GM18517 (cell line): ENCODE results near the gene PAPOLG.
A peak's percentile ranks its signal among the peaks of the same experiment; 100 is the strongest.

Experiments used
- ATAC-seq: cut with Tn5 transposase; IDR thresholded peaks from one replicate; pipeline ENCODE4 v1.9.1; 2021; ENCODE audit warnings: mild to moderate bottlenecking, moderate library complexity; ENCODE audit not compliant: unreplicated experiment

PAPOLG gene

DNA sequence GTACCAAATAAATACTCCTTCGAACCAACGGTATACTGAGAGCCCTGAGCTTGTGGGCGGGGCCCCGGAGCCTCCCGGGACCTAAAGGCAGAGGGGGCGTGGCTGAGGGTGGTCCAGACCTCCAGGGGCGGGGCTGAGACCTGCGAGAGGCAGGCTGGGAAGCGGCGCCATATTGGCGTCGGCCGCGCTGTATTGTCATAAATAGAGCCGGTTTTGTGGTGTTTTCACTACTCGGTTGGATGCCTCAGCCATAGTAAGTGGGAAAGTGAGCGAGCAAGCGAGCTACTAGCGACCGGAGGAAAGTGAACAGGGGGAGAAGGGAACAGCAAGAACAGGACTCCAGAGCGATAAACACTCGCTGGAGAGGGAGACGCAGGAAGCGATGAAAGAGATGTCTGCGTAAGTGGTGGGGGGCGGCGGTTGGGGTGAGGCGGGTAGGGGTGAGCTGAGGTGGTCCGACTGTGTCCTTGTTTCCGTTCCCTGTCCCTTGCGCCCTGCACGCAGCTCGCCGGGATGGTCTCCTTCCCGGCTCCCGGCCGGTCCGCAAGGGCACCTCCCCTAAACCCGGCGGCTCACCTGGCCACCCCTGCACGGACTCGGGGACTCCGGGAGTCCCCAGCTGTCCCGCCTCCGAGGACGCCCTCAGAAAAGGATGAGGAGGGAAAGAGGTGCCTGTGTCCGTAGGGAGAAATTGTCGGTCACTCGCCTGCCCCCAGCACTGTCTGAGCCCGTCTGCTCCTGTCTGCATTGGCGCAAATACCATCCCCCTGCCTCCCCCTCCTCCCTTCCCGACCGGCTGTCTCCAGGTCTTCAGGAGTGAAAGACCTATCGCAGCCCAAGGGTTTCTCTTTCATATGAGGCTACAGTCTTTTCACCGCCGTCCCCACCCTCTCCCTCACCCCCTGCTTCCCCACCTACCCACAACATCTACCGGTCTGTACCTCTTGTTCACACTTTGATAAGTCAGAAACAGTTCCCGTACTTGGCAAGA, at the start of gene PAPOLG:
Gene PAPOLG, plus strand, starts transcription at position 172 of the 991 bp plus-strand sequence. Its CDS starts 211 bp downstream, at position 383.
- ATAC-seq: peak; percentile 99

DNA sequence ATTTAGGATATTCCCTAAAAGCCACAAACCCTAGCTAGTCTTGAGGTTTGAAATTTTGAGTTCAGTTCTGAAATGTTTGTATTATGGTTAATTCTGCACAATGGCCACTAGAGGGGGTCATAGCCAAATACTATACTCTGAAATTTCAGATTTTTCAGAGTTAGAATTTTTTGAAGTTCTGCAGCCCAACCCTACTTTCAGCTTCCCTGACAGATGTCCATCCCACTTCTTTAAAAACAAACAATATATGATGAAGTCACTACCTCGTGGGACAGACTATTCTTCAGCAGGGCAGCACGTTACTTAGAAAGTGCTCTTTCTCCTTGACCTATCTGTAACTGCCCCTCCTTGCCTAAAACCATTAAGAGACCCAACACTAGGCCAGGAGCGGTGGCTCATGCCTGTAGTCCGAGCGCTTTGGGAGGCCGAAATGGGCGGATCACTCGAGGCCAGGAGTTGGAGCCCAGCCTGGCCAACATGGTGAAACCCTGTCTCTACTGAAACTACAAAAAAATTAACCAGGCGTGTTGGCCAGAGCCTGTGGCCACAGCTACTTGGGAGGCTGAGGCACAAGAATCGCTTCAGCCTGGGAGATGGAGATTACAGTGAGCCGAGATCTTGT, 48.2 kb upstream of the PAPOLG start:
- ATAC-seq: no peak

DNA sequence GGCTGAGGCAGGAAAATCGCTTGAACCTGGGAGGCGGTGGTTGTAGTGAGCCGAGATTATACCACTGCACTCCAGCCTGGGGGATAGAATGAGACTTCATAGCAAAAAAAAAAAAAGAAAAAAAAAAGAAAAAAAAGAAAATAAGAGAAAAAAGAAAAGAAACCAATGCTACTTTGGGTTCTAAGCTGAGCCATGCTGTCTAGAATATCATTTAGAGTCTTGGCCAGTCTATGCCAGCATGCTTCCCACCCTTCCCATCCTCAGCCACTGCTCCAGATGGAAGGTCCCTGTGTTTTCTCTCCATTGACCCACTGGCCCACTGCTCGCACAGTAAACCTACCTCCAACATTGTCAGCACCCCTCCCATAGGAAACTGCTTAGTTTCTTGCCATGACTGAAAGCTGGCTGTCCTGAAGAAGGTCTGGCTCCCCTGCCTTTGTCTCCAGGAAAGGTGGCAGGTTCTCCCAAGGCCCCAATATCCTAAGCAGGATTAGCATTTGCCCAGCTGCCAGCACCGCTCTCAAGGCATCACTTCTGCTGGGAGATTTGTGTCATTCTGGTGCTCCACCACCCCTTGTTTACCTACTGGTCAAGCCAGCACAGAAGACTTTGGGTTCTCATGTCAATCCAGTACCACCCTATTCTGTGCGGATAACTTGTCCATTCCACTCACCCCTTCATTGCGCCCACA, 47.3 kb upstream of the PAPOLG start:
- no peak for ATAC-seq

DNA sequence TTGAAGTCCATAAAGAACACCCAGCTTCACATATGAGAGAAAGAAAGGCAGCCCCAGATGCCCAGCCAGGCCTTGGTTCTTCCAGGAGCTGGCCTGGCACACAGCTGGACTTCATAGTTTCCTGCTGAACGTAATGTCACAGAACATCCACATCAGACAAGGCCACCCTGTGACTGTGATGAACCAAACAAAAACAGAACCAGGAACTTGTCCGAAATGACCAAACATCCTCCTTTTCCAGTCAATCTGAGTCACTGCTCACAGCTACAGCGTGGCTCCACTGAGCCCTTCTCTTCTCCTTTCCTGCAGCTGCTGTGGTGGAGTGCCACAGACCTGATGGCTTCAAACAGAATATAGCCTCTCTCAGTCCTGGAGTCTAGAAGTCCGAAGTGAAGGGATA, 45.4 kb upstream of the PAPOLG start:
- no peak for ATAC-seq

DNA sequence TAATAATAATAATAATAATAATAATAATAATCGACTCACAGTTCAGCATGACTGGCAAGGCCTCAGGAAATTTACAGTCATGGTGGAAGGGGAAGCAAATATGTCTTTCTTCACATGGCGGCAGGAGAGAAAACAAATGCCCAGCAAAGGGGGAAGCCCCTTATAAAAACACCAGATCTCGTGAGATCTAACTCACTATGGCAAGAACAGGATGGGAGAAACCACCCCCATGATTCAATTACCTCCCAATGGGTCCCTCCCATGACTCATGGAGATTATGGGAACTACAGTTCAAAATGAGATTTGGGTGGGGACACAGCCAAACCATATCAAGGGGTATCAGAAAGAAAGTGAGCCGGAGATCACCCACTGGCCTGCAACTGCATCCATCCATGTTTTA, 40.5 kb upstream of the PAPOLG start:
- ATAC-seq: no peak

DNA sequence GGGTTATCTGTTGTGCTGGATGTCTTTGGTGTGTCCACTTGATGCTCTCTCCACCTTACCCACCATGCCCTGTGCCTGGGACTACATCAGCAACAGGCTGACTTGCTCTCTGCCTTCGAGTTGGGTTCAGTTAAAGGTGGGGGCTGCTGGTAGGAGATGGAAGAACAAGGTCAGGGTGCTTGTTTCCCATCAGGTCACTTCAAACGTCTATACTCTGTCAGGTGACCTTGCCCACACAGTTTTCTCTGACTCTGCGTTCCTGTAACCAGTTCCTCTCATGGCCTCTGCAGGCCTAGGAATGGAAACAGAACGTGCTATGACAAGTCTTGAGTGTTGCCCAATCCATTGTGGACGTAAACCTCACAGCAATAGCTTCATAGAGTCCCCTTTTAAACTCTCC, 38.4 kb upstream of the PAPOLG start:
- ATAC-seq: no peak

DNA sequence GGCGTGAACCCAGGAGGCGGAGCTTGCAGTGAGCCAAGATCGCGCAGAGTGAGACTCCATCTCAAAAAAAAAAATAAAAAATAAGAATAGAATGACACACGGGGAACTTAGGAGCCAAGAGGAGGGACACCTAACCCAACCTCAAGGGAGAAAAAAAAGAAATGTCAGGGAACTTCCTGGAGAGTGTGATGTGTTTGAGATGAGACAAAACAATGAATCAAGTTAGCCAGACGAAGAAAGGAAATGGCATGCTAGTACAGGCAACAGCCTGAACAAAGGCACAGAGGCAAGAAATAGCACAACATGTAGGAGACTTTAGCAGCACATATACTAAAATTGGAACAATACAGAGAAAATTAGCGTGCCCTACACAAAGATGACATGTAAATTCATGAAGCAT, 36.7 kb upstream of the PAPOLG start:
- ATAC-seq: no peak

DNA sequence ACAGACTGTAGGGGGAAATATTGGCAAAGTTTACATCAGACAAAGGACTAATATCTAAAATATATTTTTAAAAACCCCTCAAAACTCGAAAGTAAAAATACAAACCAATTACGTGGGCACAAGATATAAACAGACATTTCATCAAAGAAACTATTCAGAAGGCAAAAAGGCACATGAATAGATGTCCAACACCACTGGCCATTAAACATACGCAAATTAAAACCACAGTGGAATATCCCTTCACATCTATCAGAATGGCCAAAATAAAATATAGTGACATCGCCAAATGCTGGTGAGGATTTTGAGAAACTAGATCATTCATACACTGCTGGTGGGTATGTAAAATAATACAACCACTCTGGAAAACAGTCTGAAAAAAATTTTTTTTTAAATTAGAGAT, 30.6 kb upstream of the PAPOLG start:
- ATAC-seq: no peak

DNA sequence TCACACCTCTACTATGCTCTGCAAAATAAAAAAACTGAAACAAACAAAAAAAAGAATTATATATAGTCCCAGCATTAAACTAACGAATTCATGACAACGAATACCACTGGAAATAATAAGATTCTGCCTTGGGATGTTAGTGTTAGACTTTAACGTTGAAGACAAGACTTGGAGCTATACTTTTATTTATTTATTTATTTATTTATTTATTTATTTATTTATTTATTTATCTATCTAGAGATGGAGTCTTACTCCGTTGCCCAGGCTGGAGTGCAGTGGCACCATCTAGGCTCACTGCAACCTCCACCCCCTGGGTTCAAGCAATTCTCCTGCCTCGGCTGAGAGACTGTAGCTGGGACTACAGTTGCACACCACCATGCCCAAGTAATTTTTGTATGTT, 27.2 kb upstream of the PAPOLG start:
- ATAC-seq: no peak

DNA sequence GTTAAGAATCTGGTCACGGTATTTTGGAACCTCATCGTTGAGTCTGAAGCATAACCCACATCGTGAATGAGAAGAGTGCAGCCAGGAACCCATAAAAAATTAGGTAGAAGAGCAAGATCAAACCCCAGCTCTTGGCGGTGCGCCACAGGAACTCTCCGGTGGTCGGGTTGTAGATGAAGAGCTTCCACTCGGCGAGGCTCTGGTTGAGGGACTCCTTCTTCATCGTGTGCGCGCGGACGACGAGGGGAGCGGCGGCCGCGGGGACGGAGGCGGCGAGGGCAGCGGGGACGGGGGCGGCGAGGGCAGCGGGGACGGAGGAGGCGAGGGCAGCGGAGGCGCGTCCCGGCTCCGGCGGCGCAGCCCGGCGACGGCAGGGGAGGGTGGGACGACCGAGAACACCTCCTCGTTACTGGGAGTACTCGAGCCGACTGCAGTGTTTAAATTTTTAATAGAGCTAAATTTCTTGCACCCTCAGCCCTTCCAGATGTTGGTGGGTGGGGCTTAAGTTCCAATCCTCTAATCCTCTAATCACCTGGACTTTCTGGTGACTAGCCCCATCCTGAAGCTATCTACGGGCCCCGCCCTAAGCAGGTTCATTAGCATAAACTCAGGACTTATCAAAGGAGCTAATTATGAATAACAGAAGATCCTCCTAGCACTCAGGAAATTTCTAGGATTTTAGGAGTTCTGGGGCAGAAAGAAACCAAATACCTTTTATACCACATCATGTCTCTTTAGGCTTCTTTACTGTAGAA, 20.4 kb upstream of the PAPOLG start:
- no peak for ATAC-seq

DNA sequence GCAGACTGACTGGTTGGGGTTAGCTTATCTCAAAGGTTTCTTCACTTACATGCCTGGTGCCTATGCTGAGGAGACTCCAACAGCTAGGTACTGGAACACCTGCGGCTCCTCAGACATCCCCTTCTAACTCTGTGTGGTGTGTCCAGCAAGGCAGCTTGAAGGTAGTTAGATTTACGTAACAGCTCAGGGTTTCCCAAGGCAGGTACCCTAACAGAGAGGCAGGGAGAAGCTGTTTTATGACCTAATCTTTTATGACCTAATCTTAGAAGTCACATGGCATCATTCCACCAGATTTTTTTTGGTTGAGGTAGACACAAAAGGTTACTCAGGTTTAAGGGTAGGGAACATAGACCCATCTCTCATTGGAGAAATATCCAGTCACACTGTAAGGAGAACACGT, 17.4 kb upstream of the PAPOLG start:
- ATAC-seq: no peak

DNA sequence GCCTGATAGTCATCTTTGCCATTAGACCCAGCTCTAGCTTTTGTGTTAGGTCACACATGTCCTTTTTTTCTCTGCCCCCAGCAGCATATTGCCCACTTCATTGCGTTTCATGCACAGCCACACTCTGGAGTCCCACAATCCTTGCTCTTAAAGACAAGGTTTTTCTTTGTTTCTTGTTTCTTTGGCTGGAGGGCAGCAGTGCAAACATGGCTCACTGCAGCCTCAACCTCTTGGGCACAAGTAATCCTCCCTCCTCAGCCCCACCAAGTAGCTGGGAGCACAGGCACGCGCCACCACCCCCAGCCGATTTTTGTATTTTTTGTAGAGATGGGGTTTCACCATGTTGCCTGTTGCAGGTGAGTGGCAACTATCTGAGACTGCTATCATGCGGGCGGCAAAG, 16.9 kb upstream of the PAPOLG start:
- ATAC-seq: no peak

DNA sequence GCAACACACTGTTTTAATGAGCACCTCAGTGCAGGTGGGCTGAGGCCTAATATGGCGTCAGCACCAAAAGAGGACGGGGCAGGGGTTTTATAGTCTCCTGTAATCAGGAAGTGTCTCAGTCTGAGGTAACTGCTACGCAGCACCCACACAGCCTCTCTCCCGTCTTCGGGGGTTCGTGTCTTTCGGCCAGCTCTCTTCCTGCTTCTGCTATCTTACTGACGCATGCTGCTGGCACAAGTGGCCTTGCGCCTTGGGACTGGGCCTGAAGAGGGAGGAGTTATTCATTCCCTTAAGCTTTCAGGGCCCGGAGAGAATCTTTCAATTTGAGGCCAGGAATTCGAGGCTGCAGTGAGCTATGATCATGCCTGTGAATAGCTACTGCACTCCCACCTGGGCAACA, 14.5 kb upstream of the PAPOLG start:
- no peak for ATAC-seq

DNA sequence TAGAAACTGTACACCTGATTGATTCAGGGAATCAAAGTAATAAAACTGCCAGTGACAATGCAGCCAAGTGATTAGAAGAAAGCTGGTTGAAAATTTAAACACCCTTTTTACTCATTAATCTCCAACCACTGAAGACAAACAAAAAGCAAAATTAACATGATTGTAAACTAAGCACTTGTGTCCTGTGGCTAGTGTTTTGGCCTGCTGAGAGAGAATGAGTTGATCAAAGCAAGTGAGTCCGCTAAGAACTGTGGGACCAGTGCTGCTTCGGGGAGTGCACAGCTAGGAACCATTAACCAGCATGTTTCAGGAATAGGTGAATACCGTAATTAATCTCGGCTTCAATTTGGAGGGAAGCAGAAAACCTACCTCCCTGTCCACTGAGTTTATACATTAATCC, 13.6 kb upstream of the PAPOLG start:
- no peak for ATAC-seq

DNA sequence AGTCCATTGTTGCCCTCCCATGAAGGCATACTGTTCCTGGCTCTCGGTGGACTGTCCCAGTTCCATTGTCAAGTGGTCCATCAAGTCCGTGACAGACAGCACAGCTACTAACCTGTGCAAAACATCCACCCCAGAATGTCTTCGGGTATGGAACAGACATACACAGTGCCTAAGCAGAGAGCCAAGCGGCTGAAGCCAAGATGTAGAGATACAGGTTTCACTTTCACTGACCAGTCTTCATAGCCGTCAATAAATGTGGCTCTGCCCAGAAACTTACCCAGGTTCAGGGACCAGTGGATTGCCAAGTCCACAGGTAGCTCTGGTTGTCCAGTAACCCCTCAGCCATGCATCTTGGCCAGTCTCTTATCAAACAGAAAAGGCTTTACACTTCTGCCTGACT, 10.7 kb upstream of the PAPOLG start:
- ATAC-seq: no peak

DNA sequence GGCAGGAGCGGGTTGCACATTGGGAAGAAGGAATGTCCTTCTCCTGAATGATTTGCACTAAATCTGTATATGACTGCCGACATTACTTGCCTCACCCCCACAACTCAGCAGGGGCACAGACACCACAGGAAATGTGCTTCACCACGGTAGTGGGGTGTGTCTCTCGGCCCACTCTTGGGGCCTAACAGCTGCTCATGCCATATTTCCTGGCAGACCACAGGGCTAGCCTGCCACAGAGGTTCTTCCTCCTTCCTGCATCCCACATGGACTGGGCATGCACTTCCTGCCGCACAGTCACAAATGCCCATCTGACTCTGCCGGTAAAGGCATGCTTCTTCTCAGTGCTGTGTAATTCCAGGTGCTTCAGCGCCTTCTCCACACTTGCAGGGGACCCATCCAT, 10.3 kb upstream of the PAPOLG start:
- no peak for ATAC-seq

DNA sequence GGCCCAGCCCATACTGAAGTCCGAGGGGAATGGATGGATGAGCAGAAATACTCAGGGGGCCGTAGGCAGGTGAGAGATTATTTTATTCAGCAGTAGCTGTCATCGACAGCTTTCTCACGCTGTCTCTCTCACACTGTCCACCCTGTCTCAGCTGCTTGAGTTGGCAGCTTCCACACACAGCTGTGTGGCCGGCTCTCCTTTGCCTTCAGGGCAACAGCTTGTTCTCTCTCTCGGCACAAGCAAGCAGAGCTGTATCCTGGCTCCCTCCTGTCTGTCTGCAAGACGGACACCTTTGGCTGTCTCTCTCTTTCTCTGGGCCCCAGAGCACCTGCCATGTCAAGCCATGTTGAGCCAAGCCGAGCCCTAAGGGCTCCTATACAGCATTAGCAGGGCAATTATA, 9.8 kb upstream of the PAPOLG start:
- no peak for ATAC-seq

DNA sequence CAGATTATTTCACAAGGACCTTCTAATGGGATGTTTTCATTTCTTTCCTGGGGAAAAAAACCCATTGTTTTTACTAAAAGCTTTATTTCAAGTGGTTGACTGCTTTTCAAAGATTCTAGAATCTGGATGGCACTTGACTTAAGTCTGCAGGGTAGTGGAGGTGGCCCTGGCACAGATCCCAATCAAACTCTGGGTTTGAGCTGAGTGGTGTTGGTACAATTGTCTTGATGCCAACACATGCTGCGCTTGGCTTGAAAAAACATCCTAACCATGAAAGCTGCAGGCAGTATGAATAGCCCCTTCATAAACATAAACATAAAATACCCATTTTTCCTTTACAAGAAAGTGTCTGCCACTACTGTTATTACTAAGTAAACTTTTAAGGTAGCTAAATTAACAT, 3.6 kb downstream of the PAPOLG start:
- no peak for ATAC-seq

DNA sequence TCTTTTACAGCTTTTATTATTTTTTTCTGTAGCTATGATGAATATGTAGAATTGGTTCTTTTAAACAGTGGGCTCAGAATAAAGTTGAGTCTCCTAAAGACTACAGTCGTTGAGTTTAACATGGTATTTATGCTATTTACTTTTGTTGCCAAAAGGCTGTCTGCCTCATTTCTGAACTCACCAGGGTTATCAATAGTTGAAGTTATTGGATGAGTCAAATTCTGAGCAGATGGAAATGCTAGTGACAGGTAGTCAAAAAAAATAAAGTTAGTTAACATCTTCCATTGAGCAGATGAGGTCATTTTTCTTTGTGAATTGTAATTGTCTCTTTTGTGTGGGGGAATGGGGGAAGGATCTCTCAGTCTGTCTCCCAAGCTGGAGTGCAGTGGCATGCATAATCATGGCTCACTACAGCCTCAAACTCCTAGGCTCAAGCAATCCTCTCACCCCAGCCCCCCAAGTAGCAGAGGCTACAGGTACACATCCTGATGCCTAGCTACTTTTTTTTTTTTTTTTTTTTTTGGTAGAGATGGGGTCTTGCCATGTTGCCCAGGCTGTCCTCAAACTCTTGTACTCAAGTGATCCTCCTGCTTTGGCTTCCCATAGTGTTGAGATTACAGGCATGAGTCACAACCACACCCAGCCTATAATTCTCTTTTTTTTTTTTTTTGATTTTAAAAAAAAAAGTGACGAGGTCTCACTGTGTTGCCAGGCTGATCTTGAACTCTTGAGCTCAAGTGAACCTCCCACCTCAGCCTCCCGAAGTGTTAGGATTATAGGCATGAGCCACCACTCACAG, 8.9 kb downstream of the PAPOLG start:
- no peak for ATAC-seq

DNA sequence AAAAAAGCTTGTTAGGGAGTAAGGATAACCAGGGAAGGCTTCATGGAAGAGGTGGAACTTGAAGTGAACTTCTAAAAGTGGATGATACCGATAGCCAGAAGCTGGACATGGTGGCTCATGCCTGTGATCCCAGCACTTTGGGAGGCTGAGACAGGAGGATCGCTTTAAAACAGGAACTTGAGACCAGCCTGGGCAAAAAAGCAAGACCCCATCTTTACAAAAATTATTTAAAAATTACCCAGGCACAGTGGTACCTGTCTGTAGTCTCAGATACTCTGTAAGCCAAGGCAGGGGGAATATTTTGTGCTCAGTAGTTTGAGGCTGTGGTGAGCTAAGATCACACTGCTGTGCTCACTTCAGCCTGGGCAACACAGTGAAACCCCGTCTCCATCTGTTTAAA, 10.2 kb downstream of the PAPOLG start:
- no peak for ATAC-seq
